H1 (cell line): ENCODE data around the gene PRSS50. TPM values are rescaled to one million over a fixed set of nuclear protein-coding genes. Genes with fewer than 3 reads are reported as not detected.

ENCODE experiments used
- CTCF ChIP-seq, 3 experiments: IDR thresholded peaks; 1 replicate in 2 of 3; 2 replicates in 1 of 3; pipeline versions ENCODE4 v1.5.1 to v1.6.1; 2011; ENCODE audit warnings: low read length in 3 of 3, mild to moderate bottlenecking in 3 of 3, inconsistent platforms in 2 of 3, low read depth in 1 of 3, moderate library complexity in 1 of 3; ENCODE audit not compliant: insufficient read depth in 1 of 3; ENCODE audit errors: control extremely low read depth in 1 of 3
- NRF1 ChIP-seq: IDR thresholded peaks from 2 replicates; pipeline ENCODE4 v1.6.1; 2011; ENCODE audit warnings: mild to moderate bottlenecking, low read depth, low read length, improper control_type of control experiment
- SIRT6 ChIP-seq: IDR thresholded peaks from one replicate; pipeline ENCODE4 v1.7.1; 2012; ENCODE audit warnings: low read length, inconsistent platforms
- TAF7 ChIP-seq: optimal IDR thresholded peaks from 2 replicates; pipeline ENCODE3; 2011; ENCODE audit warnings: low read depth, mild to moderate bottlenecking, inconsistent platforms, low read length, moderate library complexity, borderline replicate concordance
- polyA plus RNA-seq, 7 experiments: library from polyadenylated mRNA; depleted of rRNA in 3 of 7; stranded (reverse) in 5 of 7; unstranded in 2 of 7; fragments of >200 nt in 5 of 7; fragments of 200-250 nt in 2 of 7; gene quantifications; 1 replicate in 5 of 7; 2 replicates in 1 of 7; 4 replicates in 1 of 7; pipeline versions ENCODE4 v1.2.1 to v1.2.3, GENCODE V29; 2011 to 2013; ENCODE audit warnings: missing spikeins in 2 of 7, mixed read lengths in 2 of 7
- total RNA-seq: library from RNA; stranded (reverse); fragmentation: NEBNext Ultra II Directional; extraction: Animal tissue kit (Norgen Biotek cat#: 25700); gene quantifications from 2 replicates; pipeline ENCODE4 v1.2.1, GENCODE V29; 2021

The PRSS50 gene
- total and polyA plus RNA-seq, 2 of the 8 experiments (the other 6 are each of a cell fraction or from before 2014, with no cell fraction given), result 0.47 to 0.71 TPM

DNA sequence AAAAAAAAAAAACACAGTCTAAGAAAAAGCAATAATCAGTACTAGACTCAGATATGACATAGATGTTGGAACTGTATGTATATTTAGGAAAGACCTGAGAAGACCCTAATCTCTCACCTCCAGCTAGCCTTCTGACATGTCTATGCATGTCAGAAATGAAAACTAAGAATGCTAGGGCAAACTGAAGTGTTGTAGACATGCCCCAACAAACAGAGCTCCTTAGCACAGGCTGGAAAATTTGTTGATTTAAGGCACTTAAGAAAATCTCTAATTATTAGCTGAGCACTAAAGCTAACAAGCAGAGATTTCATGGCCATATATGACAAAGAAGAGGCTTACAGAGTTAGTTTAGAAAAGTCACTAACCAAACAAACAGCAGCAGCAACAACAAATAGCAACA lies 45.5 kb upstream of the PRSS50 start (continued):
- TF ChIP-seq TAF7 (no peak), NRF1 (no peak), CTCF (IDR thresholded peaks at IDR 0.05; ENCODE audit: control extremely low read depth in 1 of 3, insufficient read depth in 1 of 3, low read depth in 1 of 3, low read length in 3 of 3) (no peak), SIRT6 (no peak)
